HepG2 (cell line): ENCODE measurements around the gene TXN2. TPM values are rescaled to one million over a fixed set of nuclear protein-coding genes. Genes with fewer than 3 reads are reported as not detected.

Experiments
- CREB1 ChIP-seq, 2 experiments: fragments of 450-650 bp in 1 of 2; IDR thresholded peaks; 2 replicates each; pipeline ENCODE4 v1.6.1; 2016 to 2017; ENCODE audit warnings: control low read depth in 1 of 2, mild to moderate bottlenecking in 1 of 2, missing compliant biosample characterization in 1 of 2, missing genetic modification characterization in 1 of 2
- FOXP4 ChIP-seq: sonication (generic); formaldehyde crosslinking; IDR thresholded peaks from 2 replicates; pipeline ENCODE4 v1.4.0; 2020; ENCODE audit warnings: missing genetic modification reagents
- KDM5A ChIP-seq: fragments of 200-600 bp; sonication (generic); IDR thresholded peaks from 2 replicates; pipeline ENCODE4 v1.7.0; 2018; ENCODE audit warnings: antibody characterized with exemption, mild to moderate bottlenecking, low read length, borderline replicate concordance
- KLF13 ChIP-seq: sonication (generic); formaldehyde crosslinking; IDR thresholded peaks from 2 replicates; pipeline ENCODE4 v1.4.0; 2020; ENCODE audit warnings: mild to moderate bottlenecking, missing genetic modification reagents
- POLR2A ChIP-seq, 2 experiments: IDR thresholded peaks; 2 replicates each; pipeline ENCODE4 v1.6.1; 2011; ENCODE audit warnings: low read depth in 2 of 2, low read length in 2 of 2, mild to moderate bottlenecking in 1 of 2, moderate library complexity in 1 of 2; ENCODE audit not compliant: insufficient read depth in 1 of 2
- RBM39 ChIP-seq: fragments of 200-400 bp; formaldehyde crosslinking; IDR thresholded peaks from one replicate; pipeline ENCODE4 v1.6.1; 2018; ENCODE audit warnings: antibody characterized with exemption, mild to moderate bottlenecking, low read depth, low read length; ENCODE audit not compliant: poor library complexity, severe bottlenecking
- RFXANK ChIP-seq: IDR thresholded peaks from 2 replicates; pipeline ENCODE4 v1.6.1; 2016
- SMC3 ChIP-seq: IDR thresholded peaks from 2 replicates; pipeline ENCODE4 v1.6.1; 2011; ENCODE audit warnings: low read length, improper control_type of control experiment
- STAT5B ChIP-seq: sonication (generic); formaldehyde crosslinking; IDR thresholded peaks from 2 replicates; pipeline ENCODE4 v1.4.0; 2020; ENCODE audit warnings: missing genetic modification reagents
- TCF7 ChIP-seq: sonication (generic); IDR thresholded peaks from 2 replicates; pipeline ENCODE4 v1.6.1; 2016; ENCODE audit warnings: antibody characterized with exemption, low read depth
- TEAD3 ChIP-seq: optimal IDR thresholded peaks from 2 replicates; pipeline ENCODE3; 2016; ENCODE audit warnings: borderline replicate concordance
- THAP7 ChIP-seq: sonication (generic); formaldehyde crosslinking; IDR thresholded peaks from 2 replicates; pipeline ENCODE4 v1.8.1; 2023; ENCODE audit warnings: mild to moderate bottlenecking, missing genetic modification reagents
- TRIM24 ChIP-seq: sonication (generic); formaldehyde crosslinking; IDR thresholded peaks from 2 replicates; pipeline ENCODE4 v1.8.0; 2022; ENCODE audit warnings: mild to moderate bottlenecking, missing genetic modification reagents
- XBP1 ChIP-seq: sonication (generic); formaldehyde crosslinking; IDR thresholded peaks from 2 replicates; pipeline ENCODE4 v1.5.0; 2020; ENCODE audit warnings: missing genetic modification reagents
- ZBTB1 ChIP-seq: sonication (generic); formaldehyde crosslinking; IDR thresholded peaks from 2 replicates; pipeline ENCODE4 v1.4.0; 2020; ENCODE audit warnings: missing genetic modification reagents, borderline replicate concordance
- ZFP36L2 ChIP-seq: sonication (generic); formaldehyde crosslinking; IDR thresholded peaks from 2 replicates; pipeline ENCODE4 v1.4.0; 2020; ENCODE audit warnings: missing genetic modification reagents
- ZFP41 ChIP-seq: sonication (generic); formaldehyde crosslinking; IDR thresholded peaks from 2 replicates; pipeline ENCODE4 v1.4.0; 2020; ENCODE audit warnings: mild to moderate bottlenecking, missing genetic modification reagents, borderline replicate concordance
- ZFP90 ChIP-seq: sonication (generic); formaldehyde crosslinking; IDR thresholded peaks from 2 replicates; pipeline ENCODE4 v1.8.0; 2022; ENCODE audit warnings: missing genetic modification reagents, mild to moderate bottlenecking, inconsistent platforms, borderline replicate concordance
- ZMYM2 ChIP-seq: sonication (generic); formaldehyde crosslinking; IDR thresholded peaks from 2 replicates; pipeline ENCODE4 v1.8.0; 2022; ENCODE audit warnings: mild to moderate bottlenecking, missing genetic modification reagents
- ZNF225 ChIP-seq: sonication (generic); formaldehyde crosslinking; IDR thresholded peaks from 2 replicates; pipeline ENCODE4 v1.4.0; 2020; ENCODE audit warnings: mild to moderate bottlenecking, missing genetic modification reagents
- ZNF260 ChIP-seq: sonication (generic); formaldehyde crosslinking; IDR thresholded peaks from 2 replicates; pipeline ENCODE4 v1.4.0; 2020; ENCODE audit warnings: missing genetic modification reagents, low read depth, mild to moderate bottlenecking, borderline replicate concordance
- ZNF274 ChIP-seq: sonication (generic); formaldehyde crosslinking; IDR thresholded peaks from 2 replicates; pipeline ENCODE4 v1.5.1; 2020; ENCODE audit warnings: mild to moderate bottlenecking, missing genetic modification reagents
- ZNF331 ChIP-seq: sonication (generic); formaldehyde crosslinking; IDR thresholded peaks from 2 replicates; pipeline ENCODE4 v1.4.0; 2020; ENCODE audit warnings: missing genetic modification reagents
- ZNF549 ChIP-seq: sonication (generic); formaldehyde crosslinking; IDR thresholded peaks from 2 replicates; pipeline ENCODE4 v1.5.0; 2020; ENCODE audit warnings: missing genetic modification reagents
- ZNF557 ChIP-seq: sonication (generic); formaldehyde crosslinking; IDR thresholded peaks from 2 replicates; pipeline ENCODE4 v1.4.0; 2020; ENCODE audit warnings: missing genetic modification reagents
- ZNF75D ChIP-seq: sonication (generic); formaldehyde crosslinking; IDR thresholded peaks from 2 replicates; pipeline ENCODE4 v1.8.1; 2023; ENCODE audit warnings: missing genetic modification reagents, mild to moderate bottlenecking, borderline replicate concordance
- ZNF784 ChIP-seq: sonication (generic); formaldehyde crosslinking; IDR thresholded peaks from 2 replicates; pipeline ENCODE4 v1.5.1; 2020; ENCODE audit warnings: missing genetic modification reagents, mild to moderate bottlenecking, borderline replicate concordance
- polyA plus RNA-seq, 8 experiments: library from polyadenylated mRNA; depleted of rRNA in 3 of 8; stranded (reverse) in 7 of 8; unstranded in 1 of 8; fragments of >200 nt; fragmentation: Illumina TruSeq in 4 of 8; extraction: Trizol in 4 of 8; gene quantifications; 2 replicates each; pipeline versions ENCODE4 v1.2.1 to v1.2.3, GENCODE V29; 2011 to 2016; ENCODE audit warnings: low read depth in 4 of 8, missing spikeins in 1 of 8, mixed read lengths in 1 of 8; ENCODE audit not compliant: insufficient read depth in 1 of 8
- total RNA-seq, 5 experiments: library from RNA; depleted of rRNA; stranded (reverse); fragments of >200 nt; fragmentation: Illumina TruSeq; extraction: Trizol; gene quantifications; 2 replicates each; pipeline ENCODE4 v1.2.3, GENCODE V29; 2016; ENCODE audit warnings: low read depth in 1 of 5
- TF ChIP-seq, protein P1 (sequence below): sonication (generic); formaldehyde crosslinking; IDR thresholded peaks from 2 replicates; pipeline ENCODE4 v1.4.0; 2020; ENCODE audit warnings: missing genetic modification reagents

TXN2 gene
- total and polyA plus RNA-seq, 2 of the 13 experiments (the other 11 are each of a cell fraction or from before 2014, with no cell fraction given): 41.4 to 109 TPM

GRCh38 chr22:36481393-36482168 is at the start of gene TXN2 (continued):
- no peak; the same call in 1 of the 2 replicates for TF ChIP-seq ZFP90 (CRISPR knock-in tag)
- no peak for TF ChIP-seq TRIM24 (CRISPR knock-in tag)
- TF ChIP-seq ZNF784 (CRISPR knock-in tag): no peak
- TF ChIP-seq STAT5B (CRISPR knock-in tag): no peak
- TF ChIP-seq TEAD3 (CRISPR knock-in tag): peak; percentile 65
- peak; percentile 74 for TF ChIP-seq RBM39
- TF ChIP-seq ZMYM2: no peak
- no peak for TF ChIP-seq ZFP36L2 (CRISPR knock-in tag)
- no peak for TF ChIP-seq RFXANK
- peak; percentile 97 for TF ChIP-seq CREB1 (IDR thresholded peaks at IDR 0.05)
- peak; percentile 98 for TF ChIP-seq CREB1 (CRISPR knock-in tag; IDR thresholded peaks at IDR 0.05)
- TF ChIP-seq ZNF260 (CRISPR knock-in tag): no peak
- no peak for TF ChIP-seq ZBTB1
- TF ChIP-seq POLR2A (IDR thresholded peaks at IDR 0.05; ENCODE audit: insufficient read depth in 1 of 2, low read depth in 2 of 2, low read length in 2 of 2): peak; percentile 89 to 90
- no peak for TF ChIP-seq SMC3
- peak; percentile 29; the same call in 1 of the 2 replicates for TF ChIP-seq THAP7 (CRISPR knock-in tag)
- no peak for TF ChIP-seq ZNF225 (CRISPR knock-in tag)
- TF ChIP-seq ZNF75D (CRISPR knock-in tag): no peak
- TF ChIP-seq, protein P1, sequence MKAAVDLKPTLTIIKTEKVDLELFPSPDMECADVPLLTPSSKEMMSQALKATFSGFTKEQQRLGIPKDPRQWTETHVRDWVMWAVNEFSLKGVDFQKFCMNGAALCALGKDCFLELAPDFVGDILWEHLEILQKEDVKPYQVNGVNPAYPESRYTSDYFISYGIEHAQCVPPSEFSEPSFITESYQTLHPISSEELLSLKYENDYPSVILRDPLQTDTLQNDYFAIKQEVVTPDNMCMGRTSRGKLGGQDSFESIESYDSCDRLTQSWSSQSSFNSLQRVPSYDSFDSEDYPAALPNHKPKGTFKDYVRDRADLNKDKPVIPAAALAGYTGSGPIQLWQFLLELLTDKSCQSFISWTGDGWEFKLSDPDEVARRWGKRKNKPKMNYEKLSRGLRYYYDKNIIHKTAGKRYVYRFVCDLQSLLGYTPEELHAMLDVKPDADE: no peak
- TF ChIP-seq ZNF331 (CRISPR knock-in tag): no peak; the same call in 1 of the 2 replicates
- no peak for TF ChIP-seq ZNF557 (CRISPR knock-in tag)
- no peak for TF ChIP-seq ZFP41 (CRISPR knock-in tag)
- TF ChIP-seq ZNF549 (CRISPR knock-in tag): no peak
- TF ChIP-seq KLF13 (CRISPR knock-in tag): no peak
- no peak for TF ChIP-seq XBP1 (CRISPR knock-in tag)
- TF ChIP-seq TCF7: no peak
- peak; percentile 100 for TF ChIP-seq KDM5A
- TF ChIP-seq FOXP4 (CRISPR knock-in tag): 0 out of 2 replicates have a peak, but pooled peaks have one; percentile 44
- TF ChIP-seq ZNF274 (CRISPR knock-in tag): no peak
